Glomerular visceral epithelial cell (primary cell): Measurements from ENCODE around the gene PTPN12.

Experiments
- DNase-seq: peaks from one replicate; pipeline ENCODE4 v3.0.0-alpha.2; 2016; ENCODE audit errors: extremely low spot score

Gene PTPN12

DNA sequence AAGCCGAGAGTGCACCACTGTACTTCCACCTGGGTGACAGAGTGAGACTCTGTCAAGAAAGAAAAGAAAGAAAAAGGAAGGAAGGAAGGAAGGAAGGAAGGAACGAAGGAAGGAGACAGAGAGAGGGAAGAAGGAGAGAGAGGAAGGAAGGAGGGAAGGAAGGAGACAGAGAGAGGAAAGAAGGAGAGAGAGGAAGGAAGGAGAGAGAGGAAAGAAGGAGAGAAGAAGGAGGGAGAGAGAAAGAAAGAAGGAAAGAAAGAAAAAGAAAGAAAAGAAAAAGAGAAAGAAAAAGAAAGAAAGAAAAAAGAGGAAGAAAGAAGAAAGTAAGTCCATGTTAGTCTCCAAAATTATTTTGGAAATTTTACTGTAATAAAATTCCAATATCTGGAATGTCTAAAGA lies 125.8 kb downstream of the PTPN12 start:
- no peak for DNase-seq

- no peak for DNase-seq
Observed at GRCh38 chr7:77664715-77665114, 127.6 kb downstream of the PTPN12 start.

DNA sequence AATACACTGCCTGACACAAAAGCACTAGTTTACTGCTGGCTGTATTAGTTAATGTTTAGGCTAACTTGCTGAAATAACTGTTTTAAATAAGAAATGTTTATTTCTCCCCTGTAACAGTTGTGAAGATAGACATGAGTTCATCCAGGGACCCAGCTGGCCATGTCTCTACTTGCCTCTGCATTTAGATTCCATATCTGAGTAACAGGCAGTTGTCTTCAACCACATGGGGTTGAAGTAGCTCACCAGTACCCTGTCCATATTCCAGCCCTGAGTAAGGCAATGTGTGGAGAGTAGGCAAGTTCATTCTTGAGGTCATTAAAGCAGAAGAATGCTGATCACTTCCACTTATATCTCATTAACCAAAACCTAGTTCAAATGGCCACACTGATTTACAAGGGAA lies 128.1 kb downstream of the PTPN12 start:
- DNase-seq: no peak

DNA sequence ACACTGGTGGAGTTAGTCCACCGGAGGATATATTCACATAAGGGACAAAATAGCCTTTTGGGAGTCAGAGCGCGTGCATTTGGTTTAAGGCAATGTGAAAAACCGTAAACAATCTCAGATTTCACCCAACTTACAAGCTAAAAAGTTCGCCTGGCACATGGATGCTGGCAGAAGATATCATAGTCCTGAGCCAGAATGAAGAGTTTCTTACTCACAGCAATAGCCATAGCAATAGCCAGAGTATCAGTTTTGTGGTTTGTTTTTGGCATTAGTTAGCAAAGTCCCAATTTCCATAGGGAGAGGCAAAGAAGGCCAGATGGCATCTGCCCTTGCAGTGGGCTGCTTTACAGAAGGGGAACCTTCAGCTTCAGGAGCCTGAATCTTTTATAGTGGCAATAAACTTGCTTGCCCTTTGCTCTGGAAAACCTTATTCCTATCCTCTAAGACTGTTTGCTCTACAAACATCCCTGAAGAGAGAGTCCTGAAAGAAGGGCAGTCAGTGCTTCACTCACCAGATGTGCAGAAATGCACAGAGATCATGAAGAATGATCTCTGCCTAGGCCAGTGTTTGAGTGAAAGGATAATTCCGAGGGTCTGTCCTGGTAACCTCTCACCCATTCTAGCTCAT lies 130.5 kb downstream of the PTPN12 start:
- no peak for DNase-seq

DNA sequence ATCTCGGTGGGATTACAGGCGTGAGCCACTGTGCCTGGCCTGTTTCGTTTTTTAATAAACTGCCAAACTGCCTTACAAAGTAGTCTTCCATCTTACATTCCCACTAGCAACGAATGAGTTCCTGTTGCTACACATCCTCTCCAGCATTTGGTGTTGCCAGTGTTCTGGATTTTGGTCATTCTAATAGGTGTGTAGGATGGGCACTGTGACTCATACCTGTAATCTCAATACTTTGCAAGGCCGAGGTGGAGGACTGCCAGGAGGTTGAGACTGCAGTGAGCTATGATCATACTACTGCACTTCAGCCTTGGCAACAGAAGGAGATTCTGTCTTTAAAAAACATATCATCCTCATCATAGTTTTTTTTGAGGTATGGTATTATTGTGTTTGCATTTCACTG lies 137.8 kb downstream of the PTPN12 start:
- peak; percentile 31 for DNase-seq

DNA sequence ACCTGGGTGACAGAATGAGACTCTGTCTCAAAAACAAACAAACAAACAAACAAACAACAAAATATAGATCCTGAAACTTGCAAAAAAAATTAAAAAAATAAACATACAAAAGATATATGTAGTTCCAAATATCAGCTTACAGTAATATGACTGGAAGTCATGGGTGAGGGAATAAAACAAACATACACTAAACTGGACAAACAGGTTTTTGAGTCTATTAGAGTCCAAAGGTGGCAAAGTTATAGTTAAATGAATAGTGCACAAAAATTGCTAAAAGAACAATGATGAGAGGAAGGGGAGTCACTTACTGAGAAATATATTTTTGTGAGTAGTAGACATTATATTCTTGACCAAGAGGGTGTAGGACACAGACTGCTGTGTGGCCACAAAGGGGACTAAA lies 142.5 kb downstream of the PTPN12 start:
- DNase-seq: no peak

- no peak for DNase-seq
Observed at GRCh38 chr7:77680266-77680665, 143.2 kb downstream of the PTPN12 start.

DNA sequence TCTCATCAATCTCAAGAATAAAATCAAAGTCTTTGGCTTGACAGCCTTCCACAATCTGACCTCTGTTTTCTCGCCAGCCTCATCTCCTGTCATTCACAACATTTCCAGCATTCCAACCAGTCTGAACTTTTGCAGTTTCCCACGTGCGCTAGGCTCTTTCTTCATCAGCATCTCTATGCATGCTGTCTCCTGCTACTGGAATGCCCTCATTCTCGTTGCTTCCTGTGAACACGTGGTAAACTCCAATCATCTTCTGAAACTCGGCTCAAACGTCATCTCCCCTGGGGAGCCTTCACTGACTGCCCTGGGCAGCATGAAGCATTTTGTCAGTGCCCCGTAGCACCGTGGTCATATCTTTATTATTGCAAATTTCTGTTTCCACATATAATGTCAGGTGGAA lies 146.9 kb downstream of the PTPN12 start:
- DNase-seq: no peak

- no peak for DNase-seq
Observed at GRCh38 chr7:77685233-77685632, 148.1 kb downstream of the PTPN12 start.

DNA sequence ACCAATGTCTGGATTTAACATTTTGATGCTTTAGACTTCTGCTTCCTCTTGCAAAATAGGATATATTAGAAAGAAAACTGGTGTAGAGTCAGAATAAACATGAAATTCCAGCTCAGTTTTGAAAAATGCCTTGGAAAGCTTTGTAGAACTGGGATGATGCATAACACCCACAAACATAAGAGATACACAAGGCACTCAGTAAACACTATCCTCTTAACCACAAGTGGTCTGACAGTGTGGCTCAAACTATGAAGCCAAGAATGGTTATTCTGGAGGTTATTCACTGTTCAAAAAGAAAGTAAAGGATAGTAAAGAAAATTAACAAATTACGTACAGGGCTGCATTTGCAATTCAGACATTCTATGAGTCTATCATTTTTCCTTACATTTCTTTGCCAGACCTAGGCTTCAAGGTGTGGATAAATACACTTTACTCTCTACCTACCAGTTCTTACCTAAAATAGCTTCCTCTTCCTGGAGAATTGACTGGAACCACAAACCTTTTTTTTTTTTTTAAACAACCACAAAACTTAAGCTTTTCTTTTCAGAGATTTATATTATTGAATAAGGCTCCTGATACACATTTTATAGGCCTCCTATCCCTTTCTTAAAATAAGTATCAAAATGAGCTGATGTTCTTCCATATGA lies 150.1 kb downstream of the PTPN12 start:
- DNase-seq: no peak

GRCh38 chr7:77687747-77688144 lies 150.7 kb downstream of the PTPN12 start:
- no peak for DNase-seq
